Skeletal muscle satellite cell (primary cell): Measurements from ENCODE around the gene SLC22A25.

Source experiments
- H3K27me3 ChIP-seq: 2 replicates; pipeline ENCODE4 v1.7.0; 2013; ENCODE audit warnings: low read length; ENCODE audit not compliant: control insufficient read depth, insufficient read depth
- H3K36me3 ChIP-seq: 2 replicates; pipeline ENCODE4 v1.7.0; 2013; ENCODE audit warnings: mild to moderate bottlenecking, control low read depth, low read length; ENCODE audit not compliant: insufficient read depth
- H3K4me1 ChIP-seq: 2 replicates; pipeline ENCODE4 v1.7.0; 2013; ENCODE audit warnings: low read length; ENCODE audit not compliant: control insufficient read depth, insufficient read depth
- H3K4me2 ChIP-seq: 2 replicates; pipeline ENCODE4 v1.7.0; 2013; ENCODE audit warnings: mild to moderate bottlenecking, low read length
- H3K4me3 ChIP-seq: 2 replicates; pipeline ENCODE4 v1.7.0; 2013; ENCODE audit warnings: low read length
- H3K9ac ChIP-seq: 2 replicates; pipeline ENCODE4 v1.7.0; 2013; ENCODE audit warnings: mild to moderate bottlenecking, low read depth, low read length, moderate library complexity
- H3K9me3 ChIP-seq: replicated peaks from 2 replicates; pipeline ENCODE4 v1.7.0; 2013; ENCODE audit warnings: mild to moderate bottlenecking, control low read depth, low read length

The SLC22A25 gene

GRCh38 chr11:63227521-63228107 is 15.8 kb downstream of the SLC22A25 start:
- H3K4me3 ChIP-seq, result no peak overlapping the region

GRCh38 chr11:63226488-63227114 is 16.8 kb downstream of the SLC22A25 start:
- no peak overlapping the region for H3K9ac ChIP-seq
- no peak overlapping the region for H3K4me2 ChIP-seq
- H3K9me3 ChIP-seq, result no peaks in the 10 kb centered on the region
- H3K4me3 ChIP-seq, result no peak overlapping the region
- H3K4me1 ChIP-seq, result no peaks in the 10 kb centered on the region
- no peaks in the 10 kb centered on the region for H3K36me3 ChIP-seq
- no peaks in the 10 kb centered on the region for H3K27me3 ChIP-seq

More at GRCh38 chr11:63227521-63228107, 15.8 kb downstream of the SLC22A25 start:
- H3K27me3 ChIP-seq, result no peaks in the 10 kb centered on the region
- H3K4me1 ChIP-seq, result no peaks in the 10 kb centered on the region
- H3K9me3 ChIP-seq, result no peaks in the 10 kb centered on the region
- H3K4me2 ChIP-seq, result no peak overlapping the region
- H3K36me3 ChIP-seq, result no peaks in the 10 kb centered on the region
- no peak overlapping the region for H3K9ac ChIP-seq

- peaks cover 2% of the 10 kb centered on the region for H3K27me3 ChIP-seq
- H3K36me3 ChIP-seq, result no peaks in the 10 kb centered on the region
- H3K4me3 ChIP-seq, result no peak overlapping the region
- H3K4me1 ChIP-seq, result no peaks in the 10 kb centered on the region
- no peaks in the 10 kb centered on the region for H3K9me3 ChIP-seq
- H3K9ac ChIP-seq, result no peak overlapping the region
- no peak overlapping the region for H3K4me2 ChIP-seq
Observed at GRCh38 chr11:63214093-63214492, 29.3 kb downstream of the SLC22A25 start.

GRCh38 chr11:63212742-63213141 is 30.7 kb downstream of the SLC22A25 start:
- no peak overlapping the region for H3K4me2 ChIP-seq
- no peaks in the 10 kb centered on the region for H3K9me3 ChIP-seq
- H3K4me3 ChIP-seq, result no peak overlapping the region
- H3K9ac ChIP-seq, result no peak overlapping the region
- no peaks in the 10 kb centered on the region for H3K4me1 ChIP-seq
- H3K36me3 ChIP-seq, result no peaks in the 10 kb centered on the region
- H3K27me3 ChIP-seq, result peaks cover 2% of the 10 kb centered on the region

GRCh38 chr11:63210111-63210510 is 33.3 kb downstream of the SLC22A25 start:
- Histone ChIP-seq H3K4me1 (no peaks in the 10 kb centered on the region), H3K9ac (no peak overlapping the region), H3K36me3 (no peaks in the 10 kb centered on the region), H3K4me2 (no peak overlapping the region), H3K27me3 (peaks cover 2% of the 10 kb centered on the region), H3K9me3 (no peaks in the 10 kb centered on the region), H3K4me3 (no peak overlapping the region)
